Upper lobe of right lung (tissue), 1 donor: ENCODE measurements around the gene GPR108. TPM values are rescaled to one million over a fixed set of nuclear protein-coding genes. Genes with fewer than 3 reads are reported as not detected.
A peak's percentile ranks its signal among the peaks of the same experiment; 100 is the strongest.

Experiments
- ATAC-seq: fragments of 200-7000 bp; cut with Tn5 transposase; one replicate; pipeline ENCODE4 v1.9.1; 2020; ENCODE audit warnings: mild to moderate bottlenecking, moderate library complexity
- DNase-seq: peaks from one replicate; pipeline ENCODE4 v3.0.0-alpha.2; 2020
- H3K27ac ChIP-seq: fragments of 200-600 bp; one replicate; pipeline ENCODE4 v1.8.0; 2022
- H3K27me3 ChIP-seq: fragments of 200-600 bp; one replicate; pipeline ENCODE4 v1.8.0; 2022; ENCODE audit warnings: mild to moderate bottlenecking
- H3K36me3 ChIP-seq: fragments of 200-600 bp; one replicate; pipeline ENCODE4 v1.8.0; 2022
- H3K4me1 ChIP-seq: fragments of 200-600 bp; one replicate; pipeline ENCODE4 v1.8.0; 2022
- H3K4me3 ChIP-seq: fragments of 200-600 bp; one replicate; pipeline ENCODE4 v1.8.0; 2022; ENCODE audit warnings: mild to moderate bottlenecking
- H3K9me3 ChIP-seq: fragments of 200-600 bp; one replicate; pipeline ENCODE4 v1.8.0; 2022
- intact Hi-C: fragments of 100-400 bp; cut with DNase I; formaldehyde crosslinking; loops from one replicate; pipeline ENCODE4 v1.11.0; 2022
- total RNA-seq: library from RNA; stranded (reverse); fragmentation: NEBNext Ultra II Directional; extraction: Animal tissue kit (Norgen Biotek cat#: 25700); gene quantifications from one replicate; pipeline ENCODE4 v1.2.1, GENCODE V29; 2021
- TF ChIP-seq, protein P1 (sequence below): fragments of 200-600 bp; IDR thresholded peaks from one replicate; pipeline ENCODE4 v1.8.0; 2022; ENCODE audit warnings: antibody characterized with exemption
- donor health status: DM: no; HTN: yes; CAD: no; lungs with severe emphysema.

The GPR108 gene
- total RNA-seq, 1 donor from 2014 or later: 81.2 TPM

DNA sequence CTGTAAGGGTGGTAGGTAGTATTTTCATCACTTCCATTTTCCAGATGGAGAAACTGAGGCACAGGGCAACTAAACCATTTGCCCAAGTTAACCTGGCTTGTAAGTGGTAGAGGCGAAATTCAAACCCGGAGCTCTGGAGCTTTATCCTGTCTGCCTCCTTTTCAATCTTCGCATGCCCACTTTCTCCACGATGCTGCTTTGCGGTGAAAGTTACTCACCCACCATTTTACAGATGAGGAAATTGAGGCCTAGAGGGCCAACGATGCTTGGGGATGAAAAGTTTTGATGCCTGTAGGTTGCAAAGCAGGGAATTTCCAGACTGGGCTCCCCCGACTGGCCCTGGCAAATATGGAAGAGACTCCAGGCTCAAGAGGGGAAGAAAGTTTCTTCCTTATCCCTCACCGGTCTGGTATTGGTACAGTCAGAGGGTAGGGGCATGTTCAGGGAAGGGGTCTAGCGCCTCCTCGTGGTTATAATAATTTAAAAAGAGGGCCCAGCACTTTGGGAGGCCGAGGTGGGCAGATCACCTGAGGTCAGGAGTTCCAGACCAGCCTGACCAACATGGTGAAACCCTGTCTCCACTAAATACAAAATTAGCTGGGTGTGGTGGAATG, 31.7 kb upstream of the GPR108 start:
- Histone ChIP-seq H3K4me3 (no peak overlapping the region), H3K9me3 (no peaks in the 10 kb centered on the region), H3K27ac (no peak overlapping the region), H3K36me3 (no peaks in the 10 kb centered on the region), H3K4me1 (peaks cover 17% of the 10 kb centered on the region), H3K27me3 (no peaks in the 10 kb centered on the region)
- TF ChIP-seq, protein P1, sequence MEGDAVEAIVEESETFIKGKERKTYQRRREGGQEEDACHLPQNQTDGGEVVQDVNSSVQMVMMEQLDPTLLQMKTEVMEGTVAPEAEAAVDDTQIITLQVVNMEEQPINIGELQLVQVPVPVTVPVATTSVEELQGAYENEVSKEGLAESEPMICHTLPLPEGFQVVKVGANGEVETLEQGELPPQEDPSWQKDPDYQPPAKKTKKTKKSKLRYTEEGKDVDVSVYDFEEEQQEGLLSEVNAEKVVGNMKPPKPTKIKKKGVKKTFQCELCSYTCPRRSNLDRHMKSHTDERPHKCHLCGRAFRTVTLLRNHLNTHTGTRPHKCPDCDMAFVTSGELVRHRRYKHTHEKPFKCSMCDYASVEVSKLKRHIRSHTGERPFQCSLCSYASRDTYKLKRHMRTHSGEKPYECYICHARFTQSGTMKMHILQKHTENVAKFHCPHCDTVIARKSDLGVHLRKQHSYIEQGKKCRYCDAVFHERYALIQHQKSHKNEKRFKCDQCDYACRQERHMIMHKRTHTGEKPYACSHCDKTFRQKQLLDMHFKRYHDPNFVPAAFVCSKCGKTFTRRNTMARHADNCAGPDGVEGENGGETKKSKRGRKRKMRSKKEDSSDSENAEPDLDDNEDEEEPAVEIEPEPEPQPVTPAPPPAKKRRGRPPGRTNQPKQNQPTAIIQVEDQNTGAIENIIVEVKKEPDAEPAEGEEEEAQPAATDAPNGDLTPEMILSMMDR: peak; percentile 42
- intact Hi-C loops: no loop called here
- no peak for DNase-seq
- ATAC-seq: no peak

DNA sequence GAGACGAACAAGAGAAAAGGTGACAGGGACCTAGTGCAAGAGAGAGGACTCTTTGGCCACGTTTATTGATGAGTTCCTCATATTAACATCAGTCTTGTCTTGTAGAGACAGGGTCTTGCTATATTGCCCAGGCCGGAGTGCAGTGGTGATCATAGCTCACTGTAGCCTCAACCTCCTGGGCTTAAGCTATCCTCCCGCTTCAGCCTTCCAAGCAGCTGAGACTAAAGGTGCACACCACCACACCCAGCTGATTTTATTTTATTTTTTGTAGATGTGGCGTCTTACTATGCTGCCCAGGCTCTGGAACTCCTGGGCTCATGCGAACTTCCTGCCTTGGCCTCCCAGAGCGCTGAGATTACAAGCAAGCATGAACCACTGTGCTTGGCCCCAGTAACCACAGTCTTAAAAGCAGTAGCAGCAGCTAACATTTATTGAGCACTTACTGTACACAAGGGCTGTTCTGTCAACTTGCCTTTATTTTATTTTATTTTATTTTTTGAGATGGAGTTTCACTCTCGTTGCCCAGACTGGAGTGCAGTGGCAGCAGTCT, 30.9 kb upstream of the GPR108 start:
- Histone ChIP-seq H3K9me3 (no peaks in the 10 kb centered on the region), H3K27me3 (no peaks in the 10 kb centered on the region), H3K4me1 (peaks cover 17% of the 10 kb centered on the region), H3K4me3 (peak overlapping the region; percentile 54), H3K27ac (peak overlapping the region; percentile 42), H3K36me3 (no peaks in the 10 kb centered on the region)
- TF ChIP-seq, protein P1: no peak
- no peak for ATAC-seq
- DNase-seq: no peak
- intact Hi-C loops: no loop called here

DNA sequence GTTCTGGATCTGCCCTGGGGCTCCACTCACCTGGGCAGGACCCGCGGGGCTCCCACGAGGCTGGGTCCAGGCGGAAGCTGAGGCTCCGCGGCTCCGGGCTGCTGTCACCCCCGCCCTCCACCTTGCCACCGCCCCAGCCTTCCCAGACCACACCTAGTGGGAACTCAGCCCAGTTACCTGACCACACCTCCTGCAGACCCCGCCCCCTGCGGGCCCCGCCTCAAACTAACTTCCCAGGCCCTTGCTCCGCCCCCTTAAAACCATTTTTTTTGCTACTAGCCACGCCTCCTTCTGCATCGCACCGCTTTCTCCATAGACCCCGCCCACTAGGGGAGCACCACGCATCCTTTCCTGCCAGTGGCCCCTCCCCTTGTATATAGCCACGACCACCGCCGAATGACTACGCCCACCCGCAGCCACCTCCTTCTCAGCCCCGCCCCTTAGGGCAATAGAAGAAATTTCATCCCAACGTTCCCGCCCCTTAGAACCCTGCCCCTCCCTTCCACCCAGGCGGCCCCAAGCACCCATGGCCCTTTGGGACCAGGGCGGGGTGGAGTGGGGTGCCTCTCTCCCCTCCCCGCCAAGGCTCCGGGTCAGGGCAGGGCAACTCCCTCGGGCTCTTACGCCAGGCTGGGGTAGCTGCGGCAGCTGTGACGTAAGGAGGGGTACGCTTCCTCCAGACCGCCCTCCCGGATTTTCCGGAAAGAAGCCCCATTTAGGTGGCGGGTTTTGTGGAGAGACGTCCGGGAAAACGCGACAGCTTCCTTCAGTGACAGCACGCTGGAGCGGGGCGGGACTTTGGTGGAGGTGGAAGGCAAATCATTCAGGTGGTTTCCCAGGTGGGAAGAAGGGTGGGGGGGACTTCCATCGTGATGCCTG, 30.2 kb upstream of the GPR108 start, which contains the start of gene SH2D3A:
TSS of gene SH2D3A (minus strand) at position 79 of the 879 bp plus-strand sequence. CDS start 3,687 bp downstream, outside the sequence.
- Histone ChIP-seq H3K9me3 (no peaks in the 10 kb centered on the region), H3K27me3 (no peaks in the 10 kb centered on the region), H3K36me3 (no peaks in the 10 kb centered on the region), H3K4me3 (peak within 1 kb of the TSS; percentile 54), H3K4me1 (peaks cover 17% of the 10 kb centered on the region), H3K27ac (peak within 1 kb of the TSS; percentile 74)
- DNase-seq: peak; percentile 96
- TF ChIP-seq, protein P1: no peak
- peak; percentile 93 for ATAC-seq
- intact Hi-C loops: no loop called here

DNA sequence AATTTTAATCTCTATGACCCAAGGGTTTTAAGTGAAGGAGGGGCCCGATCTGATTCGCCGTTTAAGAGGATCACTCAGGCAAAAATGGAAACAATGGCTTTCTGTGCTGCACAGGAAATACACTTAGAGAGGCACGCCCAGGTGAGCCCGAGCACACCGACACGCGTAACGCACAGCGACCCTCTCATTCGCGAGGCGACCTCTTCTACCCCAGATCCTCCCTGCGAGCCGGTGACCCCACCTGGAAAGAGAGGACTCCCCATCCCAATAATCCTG, 29.6 kb upstream of the GPR108 start:
- H3K4me1 ChIP-seq: peaks cover 17% of the 10 kb centered on the region
- no peaks in the 10 kb centered on the region for H3K36me3 ChIP-seq
- intact Hi-C loops: no loop called here
- DNase-seq: no peak
- H3K27ac ChIP-seq: peak overlapping the region; percentile 74
- TF ChIP-seq, protein P1: no peak
- peak overlapping the region; percentile 54 for H3K4me3 ChIP-seq
- no peaks in the 10 kb centered on the region for H3K9me3 ChIP-seq
- H3K27me3 ChIP-seq: no peaks in the 10 kb centered on the region
- ATAC-seq: peak; percentile 41

DNA sequence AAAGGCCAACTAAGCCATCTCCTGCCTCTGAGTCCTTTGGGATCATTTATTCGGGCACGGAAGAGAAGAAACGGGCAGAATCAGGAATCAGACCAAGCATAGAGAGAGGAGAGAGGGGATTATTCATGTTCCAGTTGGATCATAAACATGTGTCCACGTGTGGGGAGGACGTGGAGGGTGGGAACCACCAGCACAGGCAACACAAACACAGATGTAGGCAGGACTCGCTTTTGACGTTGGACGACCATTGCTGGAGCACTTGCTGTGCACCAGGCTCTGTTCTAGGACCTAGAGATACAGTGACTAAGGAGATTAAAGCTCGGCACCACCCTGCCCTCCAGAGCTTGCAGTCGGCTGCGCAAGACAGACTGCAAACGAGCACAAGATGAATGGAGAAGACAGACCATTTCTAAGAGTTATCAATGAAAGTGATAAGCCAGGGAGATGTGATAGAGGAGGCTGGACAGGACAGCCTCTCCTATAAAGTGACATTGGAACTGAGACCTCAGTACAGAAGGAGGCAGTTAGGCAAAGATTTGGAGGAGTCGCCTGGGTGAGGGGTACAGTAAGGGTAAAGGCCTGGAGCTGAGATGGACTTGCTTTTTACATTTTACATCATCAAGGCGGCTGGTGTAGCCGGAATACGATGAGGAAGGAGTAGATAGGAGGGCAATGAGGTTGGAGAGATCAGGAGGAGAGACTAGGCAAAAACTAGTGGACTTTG, 29.1 kb upstream of the GPR108 start:
- Histone ChIP-seq H3K27ac (peak overlapping the region; percentile 74), H3K36me3 (no peaks in the 10 kb centered on the region), H3K4me1 (peaks cover 17% of the 10 kb centered on the region), H3K27me3 (no peaks in the 10 kb centered on the region), H3K4me3 (peak overlapping the region; percentile 54), H3K9me3 (no peaks in the 10 kb centered on the region)
- intact Hi-C loops: no loop called here
- DNase-seq (no peak), ATAC-seq (no peak)
- TF ChIP-seq, protein P1: no peak
